Islet precursor cell (in vitro differentiated cells): ENCODE data around the gene GALNT2.

Experiments
- DNase-seq: peaks from one replicate; pipeline ENCODE4 v3.0.0-alpha.2; 2018

The GALNT2 gene

DNA sequence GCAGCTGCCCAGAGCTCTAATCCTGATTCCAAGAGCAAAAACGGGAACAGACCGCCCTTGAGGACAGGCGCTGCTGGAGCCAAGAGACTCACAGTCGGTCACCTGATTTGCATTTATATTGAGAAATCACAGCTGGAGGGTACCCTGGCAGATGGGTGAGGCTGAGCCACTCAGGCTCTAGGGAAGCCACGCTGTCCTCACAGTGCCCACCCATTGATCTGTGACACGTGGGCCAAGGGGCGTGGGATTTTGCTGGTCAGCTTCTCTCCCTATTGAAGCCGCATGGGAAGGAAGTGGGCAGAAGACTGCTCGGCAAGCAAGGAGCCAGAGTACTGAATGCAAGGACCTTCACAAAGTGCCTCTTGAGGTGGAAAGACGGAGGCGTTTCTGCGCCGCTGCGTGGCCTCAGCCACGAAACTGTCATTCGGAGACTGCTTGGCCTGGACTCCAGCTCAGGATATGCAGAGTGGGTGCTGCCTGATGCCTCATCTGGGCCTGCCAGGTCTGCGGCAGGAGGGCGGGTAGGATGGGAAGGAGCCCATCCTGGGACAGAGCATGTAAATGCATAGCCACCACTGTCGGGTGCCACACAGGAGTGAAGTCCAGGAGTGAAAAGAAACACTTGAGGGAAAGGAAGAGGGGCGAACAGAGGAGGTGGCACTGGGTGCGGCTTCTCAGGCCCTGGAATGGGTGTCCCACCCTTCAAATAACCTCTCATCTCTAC, 219.3 kb downstream of the GALNT2 start:
- peak; percentile 41 for DNase-seq

DNA sequence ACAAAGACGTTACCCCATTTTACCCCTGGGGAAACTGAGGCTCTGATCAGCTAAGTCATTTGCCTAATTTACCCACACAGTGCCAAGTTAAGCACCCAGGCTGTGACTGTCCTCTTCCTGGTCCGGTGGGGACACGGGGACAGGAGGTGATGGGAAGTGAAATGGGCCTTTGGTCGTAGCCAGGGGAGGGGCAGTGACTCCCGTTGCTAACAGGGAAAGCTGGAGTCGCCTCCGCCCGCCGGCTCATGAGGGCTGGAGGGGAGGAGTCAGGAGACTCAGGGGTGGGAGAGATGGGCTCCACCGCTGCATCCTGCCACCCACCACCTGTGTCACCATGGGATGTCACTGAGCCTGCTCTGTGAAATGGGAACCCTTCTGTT, 219.8 kb downstream of the GALNT2 start:
- no peak for DNase-seq

DNA sequence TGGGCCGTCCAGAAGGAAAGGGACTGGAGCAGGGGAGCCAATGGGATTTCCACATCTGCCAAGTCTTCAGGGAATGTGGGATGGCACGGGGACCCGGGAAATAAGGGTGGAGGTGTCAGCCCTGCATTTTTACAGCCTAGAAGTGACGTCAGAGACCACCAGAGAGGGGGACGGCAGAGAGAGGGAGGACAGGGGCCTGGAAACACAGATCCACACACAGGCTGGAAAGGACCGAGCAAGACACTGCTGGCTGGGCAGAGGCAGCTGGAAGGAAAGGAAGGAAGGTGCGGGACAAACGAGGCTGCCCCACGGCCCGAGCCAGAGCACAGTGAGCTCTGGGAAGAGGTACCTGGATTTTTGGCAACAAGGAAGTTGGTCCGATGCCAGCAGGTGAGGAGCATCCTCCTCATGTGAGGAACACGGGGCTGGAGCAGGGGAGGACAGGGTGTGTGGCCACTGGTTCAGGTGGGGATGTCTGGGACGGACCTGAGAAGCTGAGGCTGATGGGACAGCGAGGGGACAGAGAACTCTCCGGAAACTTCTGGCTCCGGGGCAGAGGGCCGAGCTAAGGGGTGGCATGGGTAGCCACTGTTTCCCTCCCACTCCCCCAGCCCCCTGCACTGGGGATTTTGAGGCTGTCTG, 220.8 kb downstream of the GALNT2 start:
- peak; percentile 53 for DNase-seq

GRCh38 chr1:230288641-230289349, 221.8 kb downstream of the GALNT2 start:
- DNase-seq: no peak

GRCh38 chr1:230289350-230289644, 222.3 kb downstream of the GALNT2 start:
- DNase-seq: no peak

GRCh38 chr1:230291731-230292620, 224.9 kb downstream of the GALNT2 start:
- no peak for DNase-seq

DNA sequence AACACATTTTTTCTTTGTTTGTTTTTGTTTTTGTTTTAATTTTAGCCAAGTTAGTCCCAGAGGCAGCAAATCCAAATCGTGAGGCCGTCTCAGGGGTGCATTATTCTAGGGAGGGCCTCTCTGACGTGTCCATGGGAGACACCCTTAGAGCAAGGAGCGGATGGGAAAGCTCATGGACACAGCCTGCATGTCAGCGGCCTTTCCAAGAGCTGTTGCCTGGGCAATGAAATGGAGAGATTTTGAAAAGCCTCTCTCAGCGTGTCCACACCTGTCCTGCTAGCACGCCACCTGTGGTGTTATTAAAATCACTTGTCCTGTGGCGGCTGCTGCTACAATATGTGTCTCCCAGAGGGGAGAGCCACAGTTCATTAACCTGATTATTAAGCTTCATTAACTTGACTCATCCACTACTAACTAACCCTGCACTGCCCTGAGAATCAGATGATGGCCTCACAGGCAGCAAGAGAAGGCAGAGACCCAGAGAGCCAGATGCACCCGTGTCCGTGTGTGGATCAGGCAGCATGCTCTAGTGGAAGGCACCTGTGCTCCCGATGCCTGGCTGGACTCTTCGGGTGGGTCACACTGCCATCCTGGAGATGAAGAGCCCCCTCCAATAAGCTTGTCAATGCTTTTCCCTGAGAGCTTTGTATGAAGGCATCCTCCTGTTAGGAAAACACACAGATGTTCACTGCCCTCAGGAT, 225.8 kb downstream of the GALNT2 start:
- DNase-seq: no peak

- no peak for DNase-seq
Observed at GRCh38 chr1:230293390-230293700, 226.3 kb downstream of the GALNT2 start.

GRCh38 chr1:230295367-230295766, 228.3 kb downstream of the GALNT2 start:
- DNase-seq: no peak

DNA sequence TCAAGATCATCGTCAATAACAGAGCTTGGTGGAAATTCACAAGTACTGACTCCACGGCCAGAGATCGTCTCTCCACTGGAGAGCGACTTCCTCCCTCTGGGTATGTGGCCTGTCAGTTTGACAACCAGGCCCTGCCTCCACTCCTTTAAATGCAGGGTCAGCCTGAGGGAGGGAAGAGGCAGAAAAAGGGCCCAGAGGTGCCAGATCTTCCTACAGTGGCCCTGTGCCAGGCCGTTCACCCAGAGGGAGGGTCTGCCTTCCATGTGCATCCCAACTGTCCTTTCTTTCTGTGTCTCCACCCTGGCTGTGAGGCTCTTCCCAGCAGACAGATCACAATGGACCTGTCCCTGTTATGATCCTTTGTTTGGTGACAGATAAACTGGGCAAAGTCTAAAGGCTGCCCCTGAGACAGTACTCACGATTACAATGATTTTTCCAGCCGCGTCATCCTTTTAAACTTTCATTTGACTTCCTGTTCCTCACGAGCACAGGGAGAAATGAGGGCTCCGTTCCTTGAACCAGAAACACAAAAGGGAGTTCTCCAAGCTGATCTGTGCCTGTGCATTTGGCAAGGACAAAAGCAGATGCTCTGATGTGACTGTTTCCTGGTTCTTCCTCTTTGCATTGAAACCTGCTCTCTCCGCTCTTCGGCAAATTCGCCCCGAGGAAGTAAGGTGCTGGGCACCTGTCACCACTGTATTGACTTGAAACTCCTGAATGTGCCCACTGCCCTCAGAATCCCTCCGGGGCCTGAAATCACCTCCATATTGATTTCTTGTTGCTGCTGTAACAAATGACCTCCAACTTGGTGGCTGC, 232.4 kb downstream of the GALNT2 start:
- DNase-seq: no peak

DNA sequence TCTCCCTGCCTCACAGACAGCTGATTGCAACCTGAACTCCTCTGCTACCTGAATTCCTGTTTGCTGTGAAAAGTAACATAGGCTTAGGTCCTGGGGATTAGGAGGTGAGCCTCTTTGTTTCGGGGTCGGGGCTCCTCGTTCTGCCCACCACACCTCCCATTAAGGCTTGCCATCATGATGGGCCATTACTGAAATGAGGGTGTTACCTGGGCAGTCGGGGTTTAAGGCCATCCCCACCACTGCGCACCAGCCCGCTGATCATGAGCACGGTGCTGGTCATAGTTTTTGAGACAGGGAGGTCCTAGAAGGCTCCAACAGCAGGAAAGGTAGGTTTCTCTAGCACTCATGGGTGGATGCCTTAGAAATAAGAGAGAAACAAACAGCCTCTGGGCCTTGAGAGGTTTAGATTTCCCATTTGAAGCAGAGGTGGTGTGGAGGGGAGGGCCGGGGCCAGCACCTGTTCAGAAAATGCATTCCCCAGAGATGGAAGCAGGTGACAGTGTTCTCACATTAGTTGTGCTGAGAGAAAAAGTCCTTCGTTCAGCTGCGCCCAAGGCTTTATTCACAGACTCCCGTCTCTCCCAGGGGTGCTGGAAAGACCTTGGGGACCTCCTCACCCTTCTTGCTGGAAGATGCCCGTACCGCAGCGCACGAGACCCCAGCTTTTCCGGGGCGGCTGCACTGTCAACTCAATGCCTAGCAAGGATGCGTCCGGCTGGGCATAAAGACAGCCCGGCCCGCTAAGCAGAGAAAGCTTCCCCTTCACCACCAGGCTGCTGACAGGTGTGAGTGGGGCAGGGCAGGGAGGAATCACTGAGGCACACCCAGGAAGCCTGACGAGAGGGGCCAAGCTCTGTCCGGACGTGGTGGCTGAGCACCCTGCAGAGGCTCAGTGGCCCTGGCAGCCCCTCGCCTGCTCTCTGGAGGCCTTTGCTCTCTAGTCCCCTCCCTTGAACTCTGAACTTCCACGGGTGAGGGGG, 233.6 kb downstream of the GALNT2 start:
- DNase-seq: no peak

- no peak for DNase-seq
Observed at GRCh38 chr1:230301322-230301721, 234.3 kb downstream of the GALNT2 start.

DNA sequence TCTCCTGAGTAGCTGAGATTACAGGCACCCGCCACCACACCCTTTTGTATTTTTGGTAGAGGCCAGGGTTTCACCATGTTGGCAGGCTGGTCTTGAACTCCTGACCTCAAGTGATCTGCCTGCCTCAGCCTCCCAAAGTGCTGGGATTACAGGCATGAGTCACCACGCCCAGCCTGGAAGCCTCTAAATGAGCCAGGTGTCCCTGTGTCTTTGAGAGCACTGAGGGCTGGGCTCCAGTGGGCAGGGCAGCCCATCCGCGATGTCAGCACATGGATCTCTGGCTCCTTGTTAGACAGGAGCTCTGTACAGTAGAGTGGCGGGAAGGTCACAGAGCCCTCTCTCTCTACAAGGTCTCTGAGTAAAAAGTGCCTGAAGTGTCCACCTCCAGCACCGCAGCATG, 234.8 kb downstream of the GALNT2 start:
- no peak for DNase-seq

GRCh38 chr1:230303069-230303468, 236.0 kb downstream of the GALNT2 start:
- no peak for DNase-seq

GRCh38 chr1:230303822-230304221, 236.8 kb downstream of the GALNT2 start:
- no peak for DNase-seq

- DNase-seq: no peak
Observed at GRCh38 chr1:230306169-230306568, 239.1 kb downstream of the GALNT2 start.

DNA sequence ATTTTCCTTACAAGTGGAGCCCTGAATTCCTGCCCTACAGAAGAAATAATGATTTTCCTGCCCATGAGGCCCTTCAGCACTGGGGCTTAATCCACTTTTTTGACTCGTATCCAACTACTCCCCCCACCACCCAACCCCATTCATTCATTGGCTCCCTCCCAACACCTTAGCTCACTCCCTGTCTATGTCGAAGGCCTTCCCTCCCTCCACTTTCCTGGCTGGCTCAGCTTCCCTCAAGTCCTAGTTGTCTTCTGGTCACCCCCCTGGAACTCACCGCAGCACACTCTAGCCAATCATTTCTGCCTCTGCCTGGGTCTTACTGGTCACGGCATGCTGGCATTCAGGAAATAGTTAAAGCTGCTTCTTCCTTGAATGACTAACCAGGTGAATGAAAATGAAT, 240.2 kb downstream of the GALNT2 start:
- DNase-seq: no peak

- no peak for DNase-seq
Observed at GRCh38 chr1:230308039-230308438, 241.0 kb downstream of the GALNT2 start.

GRCh38 chr1:230308821-230309220, 241.8 kb downstream of the GALNT2 start:
- no peak for DNase-seq

DNA sequence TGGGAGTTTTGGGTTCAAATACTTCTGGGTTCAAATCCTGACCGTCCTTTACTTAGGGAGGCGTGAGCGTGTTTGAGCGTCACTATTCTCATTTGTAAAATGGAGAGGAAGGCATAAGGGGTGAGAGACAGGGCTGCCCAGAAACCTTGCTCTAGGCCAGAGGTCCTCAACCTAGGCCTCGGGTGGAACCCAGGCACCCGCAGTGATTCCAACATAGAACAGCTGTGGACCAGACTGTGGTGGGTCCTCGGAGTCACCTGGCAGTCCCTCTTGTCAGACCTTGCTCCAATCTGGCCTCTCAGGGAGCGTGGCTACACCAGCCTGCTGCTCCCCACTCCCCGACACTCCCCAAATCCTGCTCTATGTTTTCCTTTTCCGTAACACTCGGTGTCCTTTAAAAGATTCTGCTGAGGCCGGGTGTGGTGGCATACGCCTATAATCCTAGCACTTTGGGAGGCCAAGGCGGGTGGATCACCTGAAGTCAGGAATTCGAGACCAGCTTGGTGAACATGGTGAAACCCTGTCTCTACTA, 242.7 kb downstream of the GALNT2 start:
- no peak for DNase-seq
